NOMO-1 (cell line): ENCODE measurements around the gene ACACB.

ENCODE experiments used
- DNase-seq, 2 experiments: peaks; one replicate each; lab custom pipeline; 2025; ENCODE audit not compliant: unreplicated experiment in 2 of 2; lab: John Stamatoyannopoulos, UW

ACACB gene

GRCh38 chr12:109203480-109203879 is 87.1 kb downstream of the ACACB start:
- no peak for DNase-seq

- DNase-seq = no peak
Observed at GRCh38 chr12:109209082-109209481, 92.7 kb downstream of the ACACB start.

DNA sequence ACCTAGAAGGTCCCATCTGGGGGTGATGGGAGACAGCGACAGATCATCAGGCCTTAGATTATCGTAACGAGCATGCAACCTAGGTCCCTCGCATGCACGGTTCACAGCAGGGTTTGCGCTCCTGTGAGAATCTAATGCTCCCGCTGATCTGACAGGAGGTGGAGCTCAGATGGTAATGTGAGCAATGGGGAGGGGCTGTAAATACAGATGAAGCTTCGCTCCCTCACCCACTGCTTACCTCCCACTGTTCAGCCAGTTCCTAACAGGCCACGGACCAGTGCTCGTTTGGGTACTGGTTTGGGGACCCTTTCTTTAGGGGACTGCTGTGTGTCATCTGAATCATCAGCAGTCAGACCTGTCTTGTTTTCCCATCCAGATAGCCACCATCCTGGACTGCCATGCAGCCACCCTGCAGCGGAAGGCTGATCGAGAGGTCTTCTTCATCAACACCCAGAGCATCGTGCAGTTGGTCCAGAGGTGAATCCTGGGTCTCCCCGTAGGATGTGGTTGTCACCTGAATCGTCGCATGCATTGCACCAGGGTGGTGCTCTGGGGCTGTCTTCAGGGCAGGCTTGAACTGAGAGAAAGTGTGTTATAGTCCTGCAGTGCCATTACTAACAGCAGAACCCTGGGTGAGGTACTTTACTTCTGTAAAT is 96.2 kb downstream of the ACACB start:
- DNase-seq = no peak

GRCh38 chr12:109214131-109214530 is 97.7 kb downstream of the ACACB start:
- DNase-seq = no peak

DNA sequence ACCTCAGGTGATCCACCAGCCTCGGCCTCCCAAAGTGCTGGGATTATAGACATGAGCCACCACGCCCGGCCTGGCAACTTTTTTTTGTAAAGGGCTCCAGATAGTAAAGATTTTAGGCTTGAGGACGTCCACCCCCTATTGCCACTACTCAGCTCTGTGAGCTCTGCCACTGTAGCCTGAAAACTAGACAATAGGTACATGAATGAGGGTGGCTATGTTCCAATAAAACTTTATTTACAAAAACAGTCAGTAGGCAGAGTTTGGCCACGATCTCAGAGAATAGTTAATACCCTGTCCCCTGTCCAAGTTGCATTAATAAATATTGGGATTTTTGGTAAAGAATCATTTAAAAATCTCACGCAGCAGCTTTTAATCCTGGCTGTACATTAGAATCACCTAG is 102.6 kb downstream of the ACACB start:
- DNase-seq = no peak

DNA sequence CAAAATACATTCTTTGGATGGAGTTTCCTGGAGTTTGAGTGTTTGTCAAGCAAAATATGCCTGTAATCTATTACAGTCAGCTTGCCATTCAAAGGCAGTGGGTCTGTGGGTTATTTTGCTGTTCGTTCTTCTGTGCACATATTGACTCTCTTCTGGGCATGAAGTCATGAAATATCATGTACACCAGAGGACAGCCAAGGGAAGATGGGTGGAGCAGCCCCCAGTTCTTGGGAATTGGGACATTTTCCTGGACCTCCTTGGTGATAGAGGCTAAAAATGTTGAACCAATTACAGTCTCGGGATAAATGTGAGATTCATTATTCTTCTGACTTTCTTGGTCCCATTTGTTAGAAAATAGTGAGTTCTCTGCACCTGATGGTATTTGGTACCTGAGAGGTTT is 103.6 kb downstream of the ACACB start:
- DNase-seq = no peak

DNA sequence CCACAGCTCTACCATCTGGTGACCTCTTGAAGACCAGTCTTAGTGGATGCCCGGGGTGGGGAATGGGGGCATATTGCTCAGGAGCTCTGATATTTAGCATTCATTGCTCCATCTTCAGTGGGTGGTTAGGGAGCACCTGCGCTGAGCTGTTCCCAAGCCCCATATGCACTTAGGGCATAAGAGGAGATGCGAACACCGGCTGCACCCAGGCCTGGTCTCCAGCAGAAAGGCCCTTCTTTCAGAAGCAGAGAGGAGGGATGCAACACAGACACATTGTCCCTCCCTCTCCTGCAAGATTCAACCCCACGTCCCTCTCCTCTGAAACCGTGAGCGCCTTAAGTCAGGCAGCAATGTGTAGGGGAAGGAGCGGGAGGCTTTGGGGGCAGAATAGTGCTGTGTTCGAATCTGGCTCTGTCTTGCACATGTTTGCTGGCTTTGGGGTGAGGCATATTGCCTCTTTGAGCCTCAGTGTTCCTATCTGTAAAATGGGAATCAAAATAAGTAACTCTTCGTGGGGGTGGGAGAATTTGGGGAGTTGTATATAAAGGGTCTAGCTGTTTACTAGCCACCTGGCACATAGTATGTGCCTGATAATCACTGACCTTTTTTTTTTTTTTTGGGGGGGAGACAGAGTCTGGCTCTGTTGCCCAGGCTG is 105.0 kb downstream of the ACACB start:
- DNase-seq = no peak

- no peak for DNase-seq
Observed at GRCh38 chr12:109222062-109222461, 105.7 kb downstream of the ACACB start.

- DNase-seq = no peak
Observed at GRCh38 chr12:109222496-109222895, 106.1 kb downstream of the ACACB start.

DNA sequence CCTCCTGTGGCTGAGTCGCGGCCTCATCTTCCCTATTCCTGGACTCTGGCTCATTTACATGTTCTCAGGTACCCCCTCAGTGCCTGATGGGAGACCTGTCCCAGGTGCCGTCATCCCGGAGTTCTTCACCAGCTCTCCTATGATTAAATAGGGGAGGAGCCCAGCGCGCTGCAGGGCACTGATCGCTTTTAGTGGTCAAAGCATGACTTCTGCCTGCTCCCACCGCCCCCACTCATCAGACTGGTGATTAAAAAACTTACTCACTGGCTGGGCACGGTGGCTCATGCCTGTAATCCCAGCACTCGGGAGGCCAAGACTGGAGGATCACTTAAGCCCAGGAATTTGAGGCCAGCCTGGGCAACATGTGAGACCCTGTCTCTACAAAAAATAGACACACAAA is 106.8 kb downstream of the ACACB start:
- no peak for DNase-seq

DNA sequence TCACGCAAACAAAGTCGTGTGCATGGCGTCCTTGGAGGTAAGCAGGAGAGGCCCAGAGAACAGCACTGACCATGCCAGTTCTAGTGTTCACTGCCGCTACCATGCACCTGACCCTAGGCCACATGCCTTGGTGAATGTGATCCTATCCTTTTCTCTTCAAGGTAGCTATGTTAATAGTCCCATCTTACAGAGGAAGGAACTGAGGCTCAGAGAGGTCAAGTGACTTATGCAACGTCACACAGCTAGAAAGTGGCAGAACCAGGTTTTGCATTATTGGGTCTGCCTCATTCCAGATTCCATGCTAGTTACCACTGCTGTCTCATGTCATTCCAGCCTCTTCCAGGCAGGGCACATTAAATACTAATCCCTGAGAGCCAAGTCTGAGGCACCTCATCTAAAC is 107.5 kb downstream of the ACACB start:
- DNase-seq = no peak

DNA sequence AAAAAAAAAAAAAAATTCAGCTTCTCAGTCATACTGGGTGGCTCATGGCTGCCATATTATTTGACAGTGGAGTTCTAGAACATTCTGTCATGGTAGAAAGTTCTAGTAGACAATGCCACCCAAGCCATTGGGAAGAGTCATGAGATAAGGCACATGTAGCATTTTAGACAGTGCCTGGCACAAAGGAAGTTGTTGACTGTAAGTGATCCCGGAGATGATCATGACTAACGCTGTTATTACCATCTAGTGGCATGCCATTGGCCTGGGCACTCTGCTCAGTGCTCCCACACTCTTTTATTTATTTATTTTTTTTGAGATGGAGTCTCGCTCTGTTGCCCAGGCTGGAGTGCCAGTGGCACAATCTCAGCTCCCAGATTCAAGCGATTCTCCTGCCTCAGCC is 112.3 kb downstream of the ACACB start:
- no peak for DNase-seq

GRCh38 chr12:109230193-109230592 is 113.8 kb downstream of the ACACB start:
- DNase-seq = no peak

- no peak for DNase-seq
Observed at GRCh38 chr12:109232731-109233130, 116.3 kb downstream of the ACACB start.

- DNase-seq = no peak
Observed at GRCh38 chr12:109234012-109234411, 117.6 kb downstream of the ACACB start.

GRCh38 chr12:109236257-109236656 is 119.9 kb downstream of the ACACB start:
- no peak for DNase-seq

- no peak for DNase-seq
Observed at GRCh38 chr12:109239179-109239578, 122.8 kb downstream of the ACACB start.

- DNase-seq = no peak
Observed at GRCh38 chr12:109239691-109240090, 123.3 kb downstream of the ACACB start.

DNA sequence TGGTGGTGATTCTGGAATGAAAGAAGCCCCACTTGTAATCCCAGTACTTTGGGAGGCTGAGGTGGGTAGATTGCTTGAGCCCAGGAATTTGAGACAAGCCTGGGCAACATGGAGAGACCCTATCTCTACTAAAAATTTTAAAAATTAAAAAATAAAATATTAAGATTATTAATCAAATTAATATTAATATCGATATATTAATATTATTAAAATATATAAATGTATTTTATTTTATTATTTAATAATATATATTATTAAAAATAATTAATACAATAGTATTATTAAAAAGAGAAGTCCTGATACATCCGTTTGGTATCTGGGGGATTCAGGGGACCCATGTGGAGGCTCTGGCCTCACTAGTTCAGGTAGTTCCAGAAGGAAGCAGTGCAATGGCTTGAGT is 124.0 kb downstream of the ACACB start:
- no peak for DNase-seq

GRCh38 chr12:109241936-109242335 is 125.5 kb downstream of the ACACB start:
- no peak for DNase-seq

- DNase-seq = no peak
Observed at GRCh38 chr12:109244073-109244472, 127.7 kb downstream of the ACACB start.

DNA sequence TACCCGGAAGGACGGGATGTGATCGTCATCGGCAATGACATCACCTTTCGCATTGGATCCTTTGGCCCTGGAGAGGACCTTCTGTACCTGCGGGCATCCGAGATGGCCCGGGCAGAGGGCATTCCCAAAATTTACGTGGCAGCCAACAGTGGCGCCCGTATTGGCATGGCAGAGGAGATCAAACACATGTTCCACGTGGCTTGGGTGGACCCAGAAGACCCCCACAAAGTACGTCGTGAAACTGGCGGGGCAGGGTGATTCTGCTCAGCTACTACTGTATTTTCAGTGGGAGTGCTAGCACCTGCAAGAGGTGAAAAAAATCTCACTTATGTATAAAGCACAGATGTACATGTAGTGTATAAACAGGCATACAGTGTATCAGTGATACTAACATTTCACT is 129.8 kb downstream of the ACACB start:
- DNase-seq = no peak
